ENCODE results near the gene KANK3. TPM values are rescaled to one million over a fixed set of nuclear protein-coding genes. Genes with fewer than 3 reads are reported as not detected.

The KANK3 gene
- total and polyA plus RNA-seq, 7 donors: 5.1 to 14.2 (median 9.1) TPM

DNA sequence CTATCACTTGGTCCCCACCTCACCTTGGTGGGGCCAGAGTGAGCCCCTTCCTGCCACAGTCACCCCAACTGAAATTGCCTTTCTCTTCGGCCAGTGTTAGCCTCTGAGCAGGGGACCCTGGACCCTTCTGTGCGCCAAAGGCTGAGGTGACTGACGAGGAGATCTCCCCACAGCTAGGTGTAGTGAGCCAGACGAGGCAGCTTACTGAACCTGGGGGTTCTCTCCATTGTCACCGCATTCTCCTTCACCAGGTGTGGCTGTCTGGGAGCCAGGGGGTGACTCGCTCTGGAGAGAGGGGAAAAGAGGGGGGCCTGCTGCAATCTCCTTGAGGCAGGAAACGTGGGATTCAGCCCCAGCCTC lies 20.4 kb downstream of the KANK3 start:
- peak overlapping the region; percentile 99 for H3K4me3 ChIP-seq
- no peaks in the 10 kb centered on the region for H3K9me3 ChIP-seq
- peaks cover 0 to 4% (median 0%) of the 10 kb centered on the region in 3 donors for H3K27me3 ChIP-seq (ENCODE audit: insufficient read depth in 3 of 3, low read length in 2 of 3)
- peak overlapping the region; percentile 97 for H3K27ac ChIP-seq
- intact Hi-C loops (cut with DNase I): no loop called here
- 55 to 70% (median 55%) methylated on average over 7 of the region's 7 CpGs for WGBS, 3 donors
- ATAC-seq (no peak), DNase-seq (no peak)
- H3K4me1 ChIP-seq: peaks cover 33% of the 10 kb centered on the region
- TF ChIP-seq, protein P1, sequence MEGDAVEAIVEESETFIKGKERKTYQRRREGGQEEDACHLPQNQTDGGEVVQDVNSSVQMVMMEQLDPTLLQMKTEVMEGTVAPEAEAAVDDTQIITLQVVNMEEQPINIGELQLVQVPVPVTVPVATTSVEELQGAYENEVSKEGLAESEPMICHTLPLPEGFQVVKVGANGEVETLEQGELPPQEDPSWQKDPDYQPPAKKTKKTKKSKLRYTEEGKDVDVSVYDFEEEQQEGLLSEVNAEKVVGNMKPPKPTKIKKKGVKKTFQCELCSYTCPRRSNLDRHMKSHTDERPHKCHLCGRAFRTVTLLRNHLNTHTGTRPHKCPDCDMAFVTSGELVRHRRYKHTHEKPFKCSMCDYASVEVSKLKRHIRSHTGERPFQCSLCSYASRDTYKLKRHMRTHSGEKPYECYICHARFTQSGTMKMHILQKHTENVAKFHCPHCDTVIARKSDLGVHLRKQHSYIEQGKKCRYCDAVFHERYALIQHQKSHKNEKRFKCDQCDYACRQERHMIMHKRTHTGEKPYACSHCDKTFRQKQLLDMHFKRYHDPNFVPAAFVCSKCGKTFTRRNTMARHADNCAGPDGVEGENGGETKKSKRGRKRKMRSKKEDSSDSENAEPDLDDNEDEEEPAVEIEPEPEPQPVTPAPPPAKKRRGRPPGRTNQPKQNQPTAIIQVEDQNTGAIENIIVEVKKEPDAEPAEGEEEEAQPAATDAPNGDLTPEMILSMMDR (IDR thresholded peaks at IDR 0.05): no peak
- peaks cover 0 to 30% of the 10 kb centered on the region in 2 donors for H3K36me3 ChIP-seq (ENCODE audit: insufficient read depth in 1 of 2, low read depth in 1 of 2)

DNA sequence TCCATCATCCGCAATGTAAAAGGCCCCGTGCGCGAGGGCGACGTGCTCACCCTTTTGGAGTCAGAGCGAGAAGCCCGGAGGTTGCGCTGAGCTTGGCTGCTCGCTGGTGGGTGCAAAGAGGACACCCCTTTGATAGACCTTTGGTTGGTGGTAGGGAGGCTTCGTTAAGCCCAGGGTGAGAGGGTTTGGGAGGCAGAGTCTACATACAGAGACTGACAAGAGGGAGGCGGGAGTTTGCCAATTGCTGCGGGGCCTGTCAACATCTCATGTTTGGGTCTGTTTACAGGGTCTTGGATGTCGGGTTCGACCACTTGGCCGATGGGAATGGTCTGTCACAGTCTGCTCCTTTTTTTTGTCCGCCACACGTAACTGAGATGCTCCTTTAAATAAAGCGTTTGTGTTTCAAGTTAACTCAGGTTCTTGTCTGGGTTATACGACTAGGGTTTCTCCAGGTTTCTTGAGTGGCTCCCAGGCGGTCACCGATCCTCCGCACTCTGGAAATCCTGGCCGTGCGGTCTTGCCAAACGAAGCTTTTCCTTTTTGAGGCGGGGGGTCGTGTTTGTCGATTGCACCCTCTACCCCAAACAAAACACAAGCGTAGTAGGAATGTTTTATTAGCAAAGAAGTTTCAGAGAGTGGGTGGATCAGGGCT lies 20.9 kb downstream of the KANK3 start:
- 9 to 12% (median 11%) methylated on average over 29 to 30 of the region's 30 CpGs for whole genome bisulfite sequencing, 3 donors
- peaks cover 33% of the 10 kb centered on the region for H3K4me1 ChIP-seq
- intact Hi-C loops (cut with DNase I): no loop called here

GRCh38 chr19:8321067-8321985 lies 21.7 kb downstream of the KANK3 start, which contains the start of the genes NDUFA7 and RPS28:
TSS of gene NDUFA7 (minus strand) at chr19:8321375. CDS start at chr19:8321358, 17 bp downstream.
TSS of gene RPS28 (plus strand) at chr19:8321496. CDS start at chr19:8321531, 35 bp downstream.
- intact Hi-C loops (cut with DNase I): no loop called here
- ATAC-seq (peak; percentile 95 to 98 (median 97)), DNase-seq (peak; percentile 96 to 99)
- WGBS, 3 donors: 0% methylated on average over 69 to 72 of the region's 72 CpGs
- H3K4me3 ChIP-seq: peak within 1 kb of the TSS; percentile 99
- H3K4me1 ChIP-seq: peaks cover 33% of the 10 kb centered on the region
- H3K36me3 ChIP-seq (ENCODE audit: insufficient read depth in 1 of 2, low read depth in 1 of 2): peaks cover 0 to 41% of the 10 kb centered on the region in 2 donors
- no peaks in the 10 kb centered on the region for H3K9me3 ChIP-seq
- H3K27ac ChIP-seq: peak within 1 kb of the TSS; percentile 97
- TF ChIP-seq, protein P1 (IDR thresholded peaks at IDR 0.05): peak; percentile 28
- H3K27me3 ChIP-seq (ENCODE audit: insufficient read depth in 3 of 3, low read length in 2 of 3): no peaks in the 10 kb centered on the region

More for the DNA sequence above, 20.9 kb downstream of the KANK3 start:
- H3K27me3 ChIP-seq (ENCODE audit: insufficient read depth in 3 of 3, low read length in 2 of 3): peaks cover 0 to 4% (median 0%) of the 10 kb centered on the region in 3 donors
- peak overlapping the region; percentile 97 for H3K27ac ChIP-seq
- DNase-seq (no peak), ATAC-seq (peak in 1 of 4 donors; percentile 1)
- H3K4me3 ChIP-seq: peak overlapping the region; percentile 99
- H3K9me3 ChIP-seq: no peaks in the 10 kb centered on the region
- peaks cover 0 to 34% of the 10 kb centered on the region in 2 donors for H3K36me3 ChIP-seq (ENCODE audit: insufficient read depth in 1 of 2, low read depth in 1 of 2)
- TF ChIP-seq, protein P1 (IDR thresholded peaks at IDR 0.05): no peak

DNA sequence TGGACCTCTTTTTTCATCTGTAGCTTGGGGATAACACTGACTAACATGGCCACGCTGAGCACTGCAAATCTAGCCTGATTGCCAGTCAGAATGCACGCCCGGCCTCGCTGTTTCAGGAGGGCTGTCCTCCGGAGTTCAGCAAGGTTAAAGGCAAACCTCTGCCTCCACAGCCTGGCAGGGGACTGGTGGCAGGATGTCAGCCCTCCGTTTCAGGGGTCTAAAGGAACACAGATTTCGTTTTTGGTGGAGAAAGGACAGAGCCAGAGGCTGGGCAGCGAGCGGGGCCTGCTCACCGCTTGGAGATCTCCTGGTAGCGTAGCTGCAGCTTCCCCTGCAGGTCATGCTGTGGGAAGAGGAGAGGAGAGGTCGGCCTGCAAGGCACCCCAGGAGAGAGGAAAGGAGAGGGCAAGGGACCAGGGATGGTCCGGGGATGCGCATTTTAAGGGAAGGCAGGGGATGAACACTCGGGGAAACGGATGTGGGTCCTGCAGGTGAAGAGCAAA lies 22.4 kb downstream of the KANK3 start:
- no peak for DNase-seq
- H3K4me1 ChIP-seq: peaks cover 33% of the 10 kb centered on the region
- intact Hi-C loops (cut with DNase I): no loop called here

More for the DNA sequence above, 22.4 kb downstream of the KANK3 start:
- peaks cover 0 to 48% of the 10 kb centered on the region in 2 donors for H3K36me3 ChIP-seq (ENCODE audit: insufficient read depth in 1 of 2, low read depth in 1 of 2)
- no peaks in the 10 kb centered on the region for H3K27me3 ChIP-seq (ENCODE audit: insufficient read depth in 3 of 3, low read length in 2 of 3)
- WGBS, 3 donors: 1% methylated on average over 16 of the region's 16 CpGs
- TF ChIP-seq, protein P1 (IDR thresholded peaks at IDR 0.05): no peak
- peak; percentile 1 to 19 (median 9) for ATAC-seq
- H3K4me3 ChIP-seq: peak overlapping the region; percentile 99
- H3K9me3 ChIP-seq: no peaks in the 10 kb centered on the region
- H3K27ac ChIP-seq: peak overlapping the region; percentile 97
